K562 (cell line): ENCODE measurements around the gene ENPP6. TPM values are rescaled to one million over a fixed set of nuclear protein-coding genes. Genes with fewer than 3 reads are reported as not detected.

Experiments used
- ATAC-seq: fragments of 200-7000 bp; cut with Tn5 transposase; 3 replicates; pipeline ENCODE4 v1.9.1; 2020; ENCODE audit warnings: moderate library complexity
- BruUV-seq: library from RNA; stranded (reverse); fragments of 400-500 nt; replicated peaks from 2 replicates; lab custom pipeline; 2021; lab: Mats Ljungman, UMichigan
- CTCF ChIA-PET: fragments of 300-600 bp; formaldehyde crosslinking; extraction: SDS; loops from one replicate; lab custom pipeline; 2021; ENCODE audit warnings: low intra/inter-chr PET ratio; lab: Yijun Ruan, JAX
- POLR2A ChIA-PET: fragments of 300-600, 350-650 bp; sonication (Branson Sonifier 250); formaldehyde crosslinking; extraction: SDS; loops from one replicate; lab custom pipeline; 2021; ENCODE audit warnings: antibody characterized with exemption, inconsistent platforms; lab: Yijun Ruan, JAX
- DNase-seq, 4 experiments: peaks; one replicate each; pipeline versions ENCODE4 v3.0.0 to v3.0.0-alpha.2; 2011 to 2018; ENCODE audit warnings: low spot score in 3 of 4, mixed read lengths in 3 of 4; ENCODE audit errors: extremely low read depth in 1 of 4
- FAIRE-seq: peaks from 2 replicates; lab custom pipeline; 2011; peaks lifted over from hg19 to GRCh38; lab: Jason Lieb, UNC
- H2AFZ ChIP-seq: 2 replicates; pipeline ENCODE4 v1.6.0; 2011; ENCODE audit warnings: low read depth, low read length, control low read depth, inconsistent platforms
- H3K27ac ChIP-seq: fragments of 200-600 bp; 3 replicates; pipeline ENCODE4 v1.8.0; 2011; ENCODE audit warnings: low read depth, mild to moderate bottlenecking, control low read depth, inconsistent platforms, low read length, moderate library complexity, mixed read lengths; ENCODE audit errors: extremely low read depth
- H3K27me3 ChIP-seq, 2 experiments: fragments of 300-600 bp in 1 of 2; 2 replicates in 1 of 2; 3 replicates in 1 of 2; pipeline versions ENCODE4 v1.6.0 to v1.8.0; 2011; ENCODE audit warnings: inconsistent platforms in 2 of 2, low read length in 2 of 2, mild to moderate bottlenecking in 1 of 2, mixed read lengths in 1 of 2, moderate library complexity in 1 of 2; ENCODE audit not compliant: control insufficient read depth in 2 of 2, insufficient read depth in 2 of 2
- H3K36me3 ChIP-seq: fragments of 300-600 bp; 3 replicates; pipeline ENCODE4 v1.8.0; 2011; ENCODE audit warnings: mild to moderate bottlenecking, low read length, inconsistent platforms; ENCODE audit not compliant: control insufficient read depth, insufficient read depth
- H3K4me1 ChIP-seq, 2 experiments: fragments of 200-600 bp in 1 of 2; replicated peaks in 1 of 2; 2 replicates in 1 of 2; 3 replicates in 1 of 2; pipeline versions ENCODE4 v1.5.1 to v1.8.0; 2011; ENCODE audit warnings: inconsistent platforms in 2 of 2, low read length in 2 of 2, mild to moderate bottlenecking in 1 of 2, mixed read lengths in 1 of 2, moderate library complexity in 1 of 2; ENCODE audit not compliant: control insufficient read depth in 2 of 2, insufficient read depth in 2 of 2
- H3K4me2 ChIP-seq: 2 replicates; pipeline ENCODE4 v1.6.1; 2011; ENCODE audit warnings: low read length, control low read depth, inconsistent platforms, mixed read lengths; ENCODE audit not compliant: insufficient read depth
- H3K4me3 ChIP-seq: fragments of 200-600 bp; sonication (generic), shearing (Covaris generic); 2 replicates; pipeline ENCODE4 v1.5.1; 2016; ENCODE audit warnings: control low read depth, inconsistent platforms
- H3K79me2 ChIP-seq: fragments of 200-600 bp; 3 replicates; pipeline ENCODE4 v1.8.0; 2011; ENCODE audit warnings: low read length, inconsistent platforms; ENCODE audit not compliant: control insufficient read depth, insufficient read depth
- H3K9ac ChIP-seq, 2 experiments: 2 replicates each; pipeline versions ENCODE4 v1.6.0 to v1.6.1; 2011; ENCODE audit warnings: low read depth in 2 of 2, low read length in 2 of 2, control low read depth in 1 of 2, inconsistent platforms in 1 of 2, mild to moderate bottlenecking in 1 of 2, mixed read lengths in 1 of 2; ENCODE audit not compliant: insufficient read depth in 1 of 2
- H3K9me1 ChIP-seq: one replicate; pipeline ENCODE4 v1.6.0; 2011; ENCODE audit warnings: inconsistent platforms, mild to moderate bottlenecking, low read length, moderate library complexity; ENCODE audit not compliant: control insufficient read depth, insufficient read depth
- H3K9me3 ChIP-seq: replicated peaks from 2 replicates; pipeline ENCODE4 v1.5.1; 2011; ENCODE audit warnings: low read depth, low read length, inconsistent platforms; ENCODE audit not compliant: control insufficient read depth, insufficient read depth
- H4K20me1 ChIP-seq: replicated peaks from 2 replicates; pipeline ENCODE4 v1.6.1; 2011; ENCODE audit warnings: low read length, inconsistent platforms, mixed read lengths; ENCODE audit not compliant: control insufficient read depth, insufficient read depth
- CBX5 ChIP-seq: IDR thresholded peaks from 2 replicates; pipeline ENCODE4 v1.6.1; 2014; ENCODE audit warnings: low read depth, borderline replicate concordance
- HIVEP1 ChIP-seq: fragments of 250-450 bp; sonication (Bioruptor Pico); IDR thresholded peaks from 2 replicates; pipeline ENCODE4 v1.4.0; 2020; ENCODE audit warnings: mild to moderate bottlenecking
- MAFG ChIP-seq: fragments of 450-650 bp; conservative IDR thresholded peaks from 2 replicates; pipeline ENCODE4 v1.6.1; 2016; ENCODE audit warnings: missing genetic modification characterization, missing compliant biosample characterization
- MEF2A ChIP-seq: IDR thresholded peaks from 2 replicates; pipeline ENCODE4 v1.6.1; 2011; ENCODE audit warnings: low read depth, mild to moderate bottlenecking, low read length, moderate library complexity; ENCODE audit not compliant: control insufficient read depth
- NCOA4 ChIP-seq: fragments of 450-650 bp; IDR thresholded peaks from 2 replicates; pipeline ENCODE4 v1.6.1; 2018; ENCODE audit warnings: mild to moderate bottlenecking; ENCODE audit not compliant: partially characterized antibody
- NCOA6 ChIP-seq: fragments of 450-650 bp; IDR thresholded peaks from 2 replicates; pipeline ENCODE4 v1.6.1; 2017; ENCODE audit warnings: mild to moderate bottlenecking
- PHB2 ChIP-seq: fragments of 450-650 bp; IDR thresholded peaks from 2 replicates; pipeline ENCODE4 v1.6.1; 2017; ENCODE audit warnings: low read depth
- PHF21A ChIP-seq: fragments of 450-650 bp; IDR thresholded peaks from 2 replicates; pipeline ENCODE4 v1.6.1; 2017; ENCODE audit warnings: low read depth, borderline replicate concordance
- POLR2H ChIP-seq: IDR thresholded peaks from 2 replicates; pipeline ENCODE4 v1.6.1; 2016; ENCODE audit warnings: missing genetic modification characterization, low read depth, mild to moderate bottlenecking, control low read depth, missing compliant biosample characterization, moderate library complexity
- RFX5 ChIP-seq: IDR thresholded peaks from 2 replicates; pipeline ENCODE4 v1.6.1; 2011; ENCODE audit warnings: low read depth, mild to moderate bottlenecking, improper control_type of control experiment, low read length
- SMC3 ChIP-seq: conservative IDR thresholded peaks from 2 replicates; pipeline ENCODE4 v1.6.1; 2011; ENCODE audit warnings: low read depth, low read length, improper control_type of control experiment; ENCODE audit not compliant: insufficient read depth
- TEAD2 ChIP-seq: fragments of 450-650 bp; IDR thresholded peaks from 2 replicates; pipeline ENCODE4 v1.6.1; 2016; ENCODE audit warnings: missing genetic modification characterization, control low read depth, missing compliant biosample characterization
- ZKSCAN8 ChIP-seq: fragments of 200-800 bp; sonication (Bioruptor generic); IDR thresholded peaks from 2 replicates; pipeline ENCODE4 v1.6.1; 2016; ENCODE audit warnings: missing genetic modification characterization, missing compliant biosample characterization
- ZNF436 ChIP-seq: fragments of 250-450, 450-650 bp; sonication (Bioruptor Pico); formaldehyde crosslinking; IDR thresholded peaks from 2 replicates; pipeline ENCODE4 v1.7.0; 2020; ENCODE audit warnings: mild to moderate bottlenecking
- WGBS: fragments of 100-300 bp; shearing (Covaris generic); methylation state at CpG from one replicate; pipeline ENCODE4 v1.1.6; 2016; ENCODE audit warnings: low coverage, mixed read lengths; ENCODE audit not compliant: insufficient coverage; ENCODE audit errors: missing lambda C conversion rate; 5-methylcytosine and 5-hydroxymethylcytosine counted together
- in situ Hi-C: fragments of 300-500 bp; cut with MboI; formaldehyde crosslinking; loops from 4 replicates; pipeline ENCODE4 v1.15.0; 2018; ENCODE audit warnings: inconsistent platforms, mixed read lengths
- intact Hi-C: fragments of 100-400 bp; cut with micrococcal nuclease; formaldehyde crosslinking; loops from 2 replicates; pipeline ENCODE4 v1.14.2; 2022
- polyA plus RNA-seq, 8 experiments: library from polyadenylated mRNA; depleted of rRNA in 4 of 8; stranded (reverse) in 5 of 8; unstranded in 3 of 8; fragments of >200 nt; fragmentation: Nextera tagmentation in 2 of 8; fragmentation: Illumina TruSeq in 1 of 8; extraction: Ambion mirVana in 2 of 8; extraction: Trizol in 1 of 8; gene quantifications; 2 replicates each; pipeline versions ENCODE4 v1.2.1 to v1.2.3, GENCODE V29; 2011 to 2014; ENCODE audit warnings: inconsistent platforms in 1 of 8, missing spikeins in 1 of 8
- total RNA-seq, 7 experiments: library from RNA; depleted of rRNA in 6 of 7; stranded (reverse); fragments of >200 nt in 6 of 7; fragmentation: Illumina TruSeq in 2 of 7; extraction: Trizol in 2 of 7; gene quantifications; 2 replicates each; pipeline versions ENCODE4 v1.2.1 to v1.2.3, GENCODE V29; 2011 to 2021; ENCODE audit warnings: low replicate concordance in 1 of 7
- TF ChIP-seq, protein P1 (sequence below): fragments of 250-450 bp; sonication (Bioruptor Pico); IDR thresholded peaks from 2 replicates; pipeline ENCODE4 v1.8.0; 2021; ENCODE audit warnings: moderate library complexity, mild to moderate bottlenecking, inconsistent platforms

The ENPP6 gene
- total and polyA plus RNA-seq, 9 of the 15 experiments (the other 6 are each of a cell fraction or from before 2014, with no cell fraction given): 0.29 TPM; not detected in 8

DNA sequence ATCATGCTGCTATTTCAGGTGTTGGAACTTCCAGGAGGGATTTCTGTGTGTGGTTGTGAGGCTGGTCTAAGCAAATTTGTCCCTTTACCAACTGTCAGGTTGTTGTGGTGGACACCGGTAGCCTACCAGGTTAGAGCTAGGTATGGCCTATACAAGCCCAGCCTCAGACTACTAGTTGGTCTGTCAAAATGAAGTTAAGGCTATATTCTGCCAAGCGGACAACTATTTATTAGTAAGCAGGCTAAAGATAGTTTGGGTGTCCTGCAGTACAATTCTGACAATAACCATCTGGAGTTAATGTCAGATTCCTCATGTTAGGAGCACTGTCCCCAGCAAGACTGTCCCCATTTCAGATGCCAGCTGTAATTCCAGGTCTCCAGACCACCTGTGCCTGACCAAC, 13.9 kb upstream of the ENPP6 start:
- Histone ChIP-seq H3K4me1 (no peaks in the 10 kb centered on the region; a peak in 3 of 5 replicates), H3K27me3 (peaks cover 17 to 31% of the 10 kb centered on the region in 2 experiments; a peak in 4 of 5 replicates), H3K9ac (no peak overlapping the region), H4K20me1 (no peaks in the 10 kb centered on the region), H3K9me1 (no peaks in the 10 kb centered on the region), H3K79me2 (no peaks in the 10 kb centered on the region), H3K27ac (no peak overlapping the region), H3K36me3 (no peaks in the 10 kb centered on the region), H3K9me3 (no peaks in the 10 kb centered on the region), H2AFZ (no peak overlapping the region), H3K4me3 (no peak overlapping the region), H3K4me2 (no peak overlapping the region)
- TF ChIP-seq ZKSCAN8 (CRISPR knock-in tag) (no peak), TEAD2 (tag) (no peak), POLR2H (tag) (no peak), NCOA4 (no peak), PHB2 (no peak), PHF21A (no peak), MAFG (tag) (no peak), NCOA6 (no peak), RFX5 (no peak), SMC3 (no peak), CBX5 (no peak), HIVEP1 (no peak), MEF2A (no peak), ZNF436 (CRISPR knock-in tag) (no peak)
- TF ChIP-seq, protein P1, sequence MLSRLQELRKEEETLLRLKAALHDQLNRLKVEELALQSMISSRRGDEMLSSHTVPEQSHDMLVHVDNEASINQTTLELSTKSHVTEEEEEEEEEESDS (CRISPR knock-in tag): no peak
- WGBS: 26% methylated on average over 2 of the region's 2 CpGs
- DNase-seq (no peak), ATAC-seq (no peak), FAIRE-seq (no peak)
- in situ Hi-C loops: no loop called here
- no TSS peak for BruUV-seq
- ChIA-PET CTCF (no interaction called here), POLR2A (no interaction called here)
- intact Hi-C loops: no loop called here
